SK-N-SH (cell line): ENCODE results near the gene TNRC6C. TPM values are rescaled to one million over a fixed set of nuclear protein-coding genes. Genes with fewer than 3 reads are reported as not detected.

Experiments
- CTCF ChIA-PET: fragments of 300-600, 350-600 bp; formaldehyde crosslinking; extraction: SDS; loops from one replicate; lab custom pipeline; 2021; lab: Yijun Ruan, JAX
- POLR2A ChIA-PET: fragments of 350-600 bp; sonication (Branson Sonifier 250); formaldehyde crosslinking; extraction: SDS; loops from one replicate; lab custom pipeline; 2020; ENCODE audit warnings: antibody characterized with exemption, inconsistent platforms; lab: Yijun Ruan, JAX
- DNase-seq: peaks from one replicate; pipeline ENCODE4 v3.0.0; 2012
- H2AFZ ChIP-seq: fragments of 200-600 bp; sonication (generic); 2 replicates; pipeline ENCODE4 v1.8.1; 2016; ENCODE audit warnings: antibody characterized with exemption, mild to moderate bottlenecking, low read depth
- H3F3A ChIP-seq: fragments of 200-600 bp; sonication (generic); replicated peaks from 2 replicates; pipeline ENCODE3; 2016; ENCODE audit warnings: antibody characterized with exemption, mild to moderate bottlenecking; ENCODE audit not compliant: insufficient read depth
- H3K27ac ChIP-seq, 2 experiments: fragments of 200-500 bp in 1 of 2; fragments of 200-600 bp in 1 of 2; sonication (Bioruptor generic) in 1 of 2; sonication (generic), shearing (Covaris generic) in 1 of 2; 2 replicates each; pipeline versions ENCODE4 v1.5.1 to v1.6.1; 2014 to 2016; ENCODE audit warnings: low read depth in 2 of 2, inconsistent platforms in 1 of 2, low read length in 1 of 2, mild to moderate bottlenecking in 1 of 2, mixed read lengths in 1 of 2
- H3K27me3 ChIP-seq: fragments of 200-600 bp; sonication (generic), shearing (Covaris generic); 2 replicates; pipeline ENCODE4 v1.6.1; 2016; ENCODE audit warnings: mixed run types; ENCODE audit not compliant: insufficient read depth
- H3K36me3 ChIP-seq, 2 experiments: fragments of 200-500 bp in 1 of 2; fragments of 200-600 bp in 1 of 2; sonication (Bioruptor generic) in 1 of 2; sonication (generic) in 1 of 2; replicated peaks in 1 of 2; 2 replicates each; pipeline versions ENCODE3 to v1.5.1; 2014 to 2016; ENCODE audit warnings: low read length in 1 of 2, mild to moderate bottlenecking in 1 of 2; ENCODE audit not compliant: insufficient read depth in 2 of 2, control insufficient read depth in 1 of 2
- H3K4me1 ChIP-seq, 2 experiments: fragments of 200-500 bp in 1 of 2; fragments of 200-600 bp in 1 of 2; sonication (Bioruptor generic) in 1 of 2; sonication (generic), shearing (Covaris generic) in 1 of 2; 2 replicates each; pipeline versions ENCODE4 v1.5.1 to v1.6.1; 2014 to 2016; ENCODE audit warnings: low read depth in 1 of 2, low read length in 1 of 2, mixed run types in 1 of 2; ENCODE audit not compliant: insufficient read depth in 2 of 2, control insufficient read depth in 1 of 2
- H3K4me2 ChIP-seq: fragments of 200-600 bp; sonication (generic), shearing (Covaris generic); 2 replicates; pipeline ENCODE4 v1.6.1; 2017; ENCODE audit warnings: mixed run types
- H3K4me3 ChIP-seq, 2 experiments: fragments of 200-500 bp in 1 of 2; fragments of 200-600 bp in 1 of 2; sonication (Bioruptor generic) in 1 of 2; sonication (generic), shearing (Covaris generic) in 1 of 2; 2 replicates each; pipeline versions ENCODE4 v1.5.1 to v1.8.1; 2014 to 2016; ENCODE audit warnings: low read depth in 2 of 2, inconsistent platforms in 1 of 2, low read length in 1 of 2, mild to moderate bottlenecking in 1 of 2, mixed read lengths in 1 of 2, moderate library complexity in 1 of 2
- H3K79me2 ChIP-seq: fragments of 200-600 bp; sonication (generic); 2 replicates; pipeline ENCODE4 v1.8.1; 2017; ENCODE audit warnings: mild to moderate bottlenecking; ENCODE audit not compliant: insufficient read depth
- H3K9ac ChIP-seq: fragments of 200-600 bp; sonication (generic); 2 replicates; pipeline ENCODE4 v1.6.1; 2017; ENCODE audit warnings: mixed run types
- H3K9me2 ChIP-seq: fragments of 200-600 bp; sonication (generic); 2 replicates; pipeline ENCODE4 v1.6.1; 2017; ENCODE audit warnings: mixed run types
- H3K9me3 ChIP-seq: fragments of 200-600 bp; sonication (generic); 2 replicates; pipeline ENCODE4 v1.6.1; 2017; ENCODE audit warnings: mixed run types, mild to moderate bottlenecking, moderate library complexity
- H4K20me1 ChIP-seq: fragments of 200-600 bp; sonication (generic); 2 replicates; pipeline ENCODE4 v1.6.1; 2017; ENCODE audit warnings: mild to moderate bottlenecking, mixed run types; ENCODE audit not compliant: insufficient read depth
- FOXJ3 ChIP-seq: sonication (generic); formaldehyde crosslinking; IDR thresholded peaks from 2 replicates; pipeline ENCODE4 v1.5.1; 2020; ENCODE audit warnings: mild to moderate bottlenecking, missing genetic modification reagents
- FOXM1 ChIP-seq: IDR thresholded peaks from 2 replicates; pipeline ENCODE4 v1.4.0; 2012; ENCODE audit warnings: low read depth, mild to moderate bottlenecking
- GATA2 ChIP-seq: sonication (generic); formaldehyde crosslinking; IDR thresholded peaks from 2 replicates; pipeline ENCODE4 v1.5.0; 2020; ENCODE audit warnings: mild to moderate bottlenecking, missing genetic modification reagents
- MEF2A ChIP-seq: IDR thresholded peaks from 2 replicates; pipeline ENCODE4 v1.4.0; 2012; ENCODE audit warnings: low read depth, borderline replicate concordance
- MXI1 ChIP-seq: IDR thresholded peaks from 2 replicates; pipeline ENCODE4 v1.6.1; 2012; ENCODE audit warnings: mild to moderate bottlenecking, low read depth, low read length, improper control_type of control experiment
- SIN3A ChIP-seq: IDR thresholded peaks from 2 replicates; pipeline ENCODE4 v1.6.1; 2012; ENCODE audit warnings: low read depth, mild to moderate bottlenecking, low read length, moderate library complexity, borderline replicate concordance
- SMC3 ChIP-seq: IDR thresholded peaks from 2 replicates; pipeline ENCODE4 v1.6.1; 2012; ENCODE audit warnings: low read depth, low read length, improper control_type of control experiment
- TAF1 ChIP-seq: IDR thresholded peaks from 2 replicates; pipeline ENCODE4 v1.6.1; 2012; ENCODE audit warnings: low read depth, mild to moderate bottlenecking, low read length, moderate library complexity, borderline replicate concordance
- TEAD4 ChIP-seq: IDR thresholded peaks from 2 replicates; pipeline ENCODE4 v1.4.0; 2012; ENCODE audit warnings: mild to moderate bottlenecking, borderline replicate concordance; ENCODE audit not compliant: insufficient read depth
- YY1 ChIP-seq: IDR thresholded peaks from 2 replicates; pipeline ENCODE4 v1.4.0; 2012; ENCODE audit warnings: low read depth, mild to moderate bottlenecking
- WGBS: methylation state at CpG from one replicate; pipeline ENCODE4 v1.1.6; 2017; ENCODE audit warnings: low lambda C conversion rate; 5-methylcytosine and 5-hydroxymethylcytosine counted together
- polyA plus RNA-seq, 3 experiments: library from polyadenylated mRNA; depleted of rRNA; stranded (reverse); fragments of >200 nt; gene quantifications; 2 replicates each; pipeline ENCODE4 v1.2.3, GENCODE V29; 2012
- TF ChIP-seq, protein P1 (sequence below): fragments of 200-600 bp; sonication (generic); IDR thresholded peaks from 2 replicates; pipeline ENCODE4 v1.6.1; 2017; ENCODE audit warnings: antibody characterized with exemption, mild to moderate bottlenecking, moderate library complexity
- TF ChIP-seq, protein P2 (sequence below): IDR thresholded peaks from 2 replicates; pipeline ENCODE4 v1.6.1; 2012; ENCODE audit warnings: mild to moderate bottlenecking, low read depth, low read length, moderate library complexity
- TF ChIP-seq, protein P3 (sequence below): fragments of 150-350 bp; IDR thresholded peaks from 2 replicates; pipeline ENCODE4 v1.6.1; 2017; ENCODE audit warnings: antibody characterized with exemption, low read length, low read depth, borderline replicate concordance

Gene TNRC6C
- polyA plus RNA-seq, 1 of the 3 experiments (the other 2 are of a cell fraction), result 2.2 TPM

DNA sequence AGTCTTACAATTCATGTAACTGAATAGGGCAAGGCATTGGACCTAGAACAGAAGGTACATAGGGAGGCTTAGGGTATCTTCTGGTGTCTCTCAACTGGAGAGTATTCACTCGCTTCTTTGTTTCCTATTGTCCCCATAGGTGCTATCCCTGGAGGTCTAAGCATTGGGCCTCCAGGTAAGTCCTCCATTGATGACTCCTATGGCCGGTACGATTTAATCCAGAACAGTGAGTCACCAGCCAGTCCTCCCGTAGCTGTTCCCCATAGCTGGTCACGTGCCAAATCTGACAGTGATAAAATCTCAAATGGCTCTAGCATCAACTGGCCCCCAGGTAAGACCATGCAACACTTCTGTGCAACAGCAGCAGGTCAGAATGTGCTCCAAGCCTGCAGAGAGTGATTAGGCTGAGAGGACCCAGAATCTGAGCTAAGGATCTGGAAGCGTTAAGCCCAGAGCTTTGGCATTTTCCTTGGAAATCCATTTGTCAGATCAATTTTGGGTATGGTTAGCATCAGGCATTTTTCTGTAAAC is 134.4 kb downstream of the TNRC6C start:
- CTCF ChIA-PET, result interaction anchor here (0.9 to 3.9 kb wide), 8 partner anchors 9 to 158 kb away, joined by 3 to 17 read pairs (median 6); no protein-coding TSS in a partner anchor
- 83% methylated on average over 6 of the region's 6 CpGs for WGBS

DNA sequence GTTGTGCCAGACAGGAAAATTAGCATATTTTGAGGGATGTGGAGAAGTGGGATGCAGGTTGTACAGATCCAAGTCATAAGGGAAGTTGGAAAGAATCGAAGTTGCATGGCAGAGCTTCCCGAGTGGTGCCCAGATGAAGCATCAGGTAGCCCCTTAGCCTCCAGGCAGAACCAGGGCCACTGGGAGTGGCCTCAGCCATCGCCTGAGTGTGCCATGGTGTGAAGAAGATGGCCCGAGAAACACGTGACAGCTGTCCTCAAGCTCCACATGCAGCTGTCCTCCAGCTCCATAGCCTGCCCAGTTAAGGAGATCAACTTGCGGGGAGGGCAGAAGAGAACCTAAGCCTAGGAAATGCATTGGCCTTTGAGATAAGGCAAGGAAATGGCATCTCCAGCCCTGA is 136.5 kb downstream of the TNRC6C start:
- H3K36me3 ChIP-seq, result peaks cover 75 to 89% of the 10 kb centered on the region in 2 experiments
- no peak for TF ChIP-seq FOXM1
- no peaks in the 10 kb centered on the region for H4K20me1 ChIP-seq
- no peaks in the 10 kb centered on the region for H3F3A ChIP-seq
- POLR2A ChIA-PET, result no interaction called here
- H3K9ac ChIP-seq, result no peak overlapping the region
- WGBS, result 89% methylated on average over 6 of the region's 6 CpGs
- H3K4me1 ChIP-seq, result peaks cover 0 to 3% of the 10 kb centered on the region in 2 experiments; a peak in 1 of 4 replicates
- CTCF ChIA-PET, result interaction anchor here (1.6 to 3.9 kb wide), 7 partner anchors 10 to 155 kb away, joined by 4 to 29 read pairs (median 12); no protein-coding TSS in a partner anchor
- H3K4me3 ChIP-seq, result no peak overlapping the region
- no peaks in the 10 kb centered on the region for H3K27me3 ChIP-seq
- no peaks in the 10 kb centered on the region for H3K79me2 ChIP-seq
- H2AFZ ChIP-seq, result no peak overlapping the region
- DNase-seq, result no peak
- H3K27ac ChIP-seq, result no peak overlapping the region
- no peaks in the 10 kb centered on the region for H3K9me3 ChIP-seq
- H3K4me2 ChIP-seq, result no peak overlapping the region
- H3K9me2 ChIP-seq, result no peaks in the 10 kb centered on the region

More for the DNA sequence above, 134.4 kb downstream of the TNRC6C start:
- Histone ChIP-seq H3K4me1 (peaks cover 0 to 3% of the 10 kb centered on the region in 2 experiments; a peak in 1 of 4 replicates), H3K36me3 (peaks cover 74 to 84% of the 10 kb centered on the region in 2 experiments), H4K20me1 (no peaks in the 10 kb centered on the region), H2AFZ (no peak overlapping the region), H3K9ac (no peak overlapping the region), H3K9me2 (no peaks in the 10 kb centered on the region), H3K4me3 (no peak overlapping the region), H3K79me2 (no peaks in the 10 kb centered on the region), H3K4me2 (no peak overlapping the region), H3K27me3 (no peaks in the 10 kb centered on the region), H3K27ac (no peak overlapping the region; a peak in 1 of 4 replicates), H3K9me3 (no peaks in the 10 kb centered on the region), H3F3A (no peaks in the 10 kb centered on the region)
- DNase-seq, result no peak
- TF ChIP-seq GATA2 (CRISPR knock-in tag) (peak; percentile 55; the same call in 1 of the 2 replicates), YY1 (no peak)
- POLR2A ChIA-PET, result no interaction called here

DNA sequence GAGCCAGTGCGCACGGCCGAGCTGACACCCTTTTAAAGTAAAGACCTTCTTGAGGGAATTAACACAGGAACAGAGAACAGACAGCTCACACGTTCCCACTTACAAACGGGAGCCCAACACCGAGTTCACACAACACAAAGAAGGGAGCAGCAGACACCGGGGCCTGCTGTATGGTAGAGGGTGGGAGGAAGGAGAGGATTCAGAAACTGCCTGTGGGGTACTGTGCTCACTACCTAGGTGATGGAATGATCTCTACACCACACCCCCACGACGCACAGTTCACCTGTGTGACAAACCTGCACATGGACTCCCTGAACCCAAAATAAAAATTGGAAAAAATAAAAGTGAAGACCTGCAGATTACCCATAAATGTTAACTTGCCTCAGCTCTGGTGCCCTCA is 137.6 kb downstream of the TNRC6C start:
- H3K9me2 ChIP-seq, result no peaks in the 10 kb centered on the region
- TF ChIP-seq, protein P1, sequence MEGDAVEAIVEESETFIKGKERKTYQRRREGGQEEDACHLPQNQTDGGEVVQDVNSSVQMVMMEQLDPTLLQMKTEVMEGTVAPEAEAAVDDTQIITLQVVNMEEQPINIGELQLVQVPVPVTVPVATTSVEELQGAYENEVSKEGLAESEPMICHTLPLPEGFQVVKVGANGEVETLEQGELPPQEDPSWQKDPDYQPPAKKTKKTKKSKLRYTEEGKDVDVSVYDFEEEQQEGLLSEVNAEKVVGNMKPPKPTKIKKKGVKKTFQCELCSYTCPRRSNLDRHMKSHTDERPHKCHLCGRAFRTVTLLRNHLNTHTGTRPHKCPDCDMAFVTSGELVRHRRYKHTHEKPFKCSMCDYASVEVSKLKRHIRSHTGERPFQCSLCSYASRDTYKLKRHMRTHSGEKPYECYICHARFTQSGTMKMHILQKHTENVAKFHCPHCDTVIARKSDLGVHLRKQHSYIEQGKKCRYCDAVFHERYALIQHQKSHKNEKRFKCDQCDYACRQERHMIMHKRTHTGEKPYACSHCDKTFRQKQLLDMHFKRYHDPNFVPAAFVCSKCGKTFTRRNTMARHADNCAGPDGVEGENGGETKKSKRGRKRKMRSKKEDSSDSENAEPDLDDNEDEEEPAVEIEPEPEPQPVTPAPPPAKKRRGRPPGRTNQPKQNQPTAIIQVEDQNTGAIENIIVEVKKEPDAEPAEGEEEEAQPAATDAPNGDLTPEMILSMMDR, result no peak
- no peak for TF ChIP-seq FOXJ3 (CRISPR knock-in tag)
- no peak for TF ChIP-seq YY1
- no peak for TF ChIP-seq MEF2A
- TF ChIP-seq SMC3, result no peak
- TF ChIP-seq TAF1, result no peak
- TF ChIP-seq MXI1, result no peak
- TF ChIP-seq, protein P2, sequence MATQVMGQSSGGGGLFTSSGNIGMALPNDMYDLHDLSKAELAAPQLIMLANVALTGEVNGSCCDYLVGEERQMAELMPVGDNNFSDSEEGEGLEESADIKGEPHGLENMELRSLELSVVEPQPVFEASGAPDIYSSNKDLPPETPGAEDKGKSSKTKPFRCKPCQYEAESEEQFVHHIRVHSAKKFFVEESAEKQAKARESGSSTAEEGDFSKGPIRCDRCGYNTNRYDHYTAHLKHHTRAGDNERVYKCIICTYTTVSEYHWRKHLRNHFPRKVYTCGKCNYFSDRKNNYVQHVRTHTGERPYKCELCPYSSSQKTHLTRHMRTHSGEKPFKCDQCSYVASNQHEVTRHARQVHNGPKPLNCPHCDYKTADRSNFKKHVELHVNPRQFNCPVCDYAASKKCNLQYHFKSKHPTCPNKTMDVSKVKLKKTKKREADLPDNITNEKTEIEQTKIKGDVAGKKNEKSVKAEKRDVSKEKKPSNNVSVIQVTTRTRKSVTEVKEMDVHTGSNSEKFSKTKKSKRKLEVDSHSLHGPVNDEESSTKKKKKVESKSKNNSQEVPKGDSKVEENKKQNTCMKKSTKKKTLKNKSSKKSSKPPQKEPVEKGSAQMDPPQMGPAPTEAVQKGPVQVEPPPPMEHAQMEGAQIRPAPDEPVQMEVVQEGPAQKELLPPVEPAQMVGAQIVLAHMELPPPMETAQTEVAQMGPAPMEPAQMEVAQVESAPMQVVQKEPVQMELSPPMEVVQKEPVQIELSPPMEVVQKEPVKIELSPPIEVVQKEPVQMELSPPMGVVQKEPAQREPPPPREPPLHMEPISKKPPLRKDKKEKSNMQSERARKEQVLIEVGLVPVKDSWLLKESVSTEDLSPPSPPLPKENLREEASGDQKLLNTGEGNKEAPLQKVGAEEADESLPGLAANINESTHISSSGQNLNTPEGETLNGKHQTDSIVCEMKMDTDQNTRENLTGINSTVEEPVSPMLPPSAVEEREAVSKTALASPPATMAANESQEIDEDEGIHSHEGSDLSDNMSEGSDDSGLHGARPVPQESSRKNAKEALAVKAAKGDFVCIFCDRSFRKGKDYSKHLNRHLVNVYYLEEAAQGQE, result no peak
- TF ChIP-seq FOXM1, result no peak
- TF ChIP-seq, protein P3, sequence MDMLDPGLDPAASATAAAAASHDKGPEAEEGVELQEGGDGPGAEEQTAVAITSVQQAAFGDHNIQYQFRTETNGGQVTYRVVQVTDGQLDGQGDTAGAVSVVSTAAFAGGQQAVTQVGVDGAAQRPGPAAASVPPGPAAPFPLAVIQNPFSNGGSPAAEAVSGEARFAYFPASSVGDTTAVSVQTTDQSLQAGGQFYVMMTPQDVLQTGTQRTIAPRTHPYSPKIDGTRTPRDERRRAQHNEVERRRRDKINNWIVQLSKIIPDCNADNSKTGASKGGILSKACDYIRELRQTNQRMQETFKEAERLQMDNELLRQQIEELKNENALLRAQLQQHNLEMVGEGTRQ, result no peak
- TF ChIP-seq SIN3A, result no peak
- TF ChIP-seq TEAD4, result no peak
- H3K4me3 ChIP-seq, result no peak overlapping the region
- H3K79me2 ChIP-seq, result no peaks in the 10 kb centered on the region
- no peak overlapping the region for H3K4me2 ChIP-seq
- H2AFZ ChIP-seq, result no peak overlapping the region
- peaks cover 79 to 83% of the 10 kb centered on the region in 2 experiments for H3K36me3 ChIP-seq
- H3K27me3 ChIP-seq, result no peaks in the 10 kb centered on the region
- POLR2A ChIA-PET, result no interaction called here
- DNase-seq, result no peak
- CTCF ChIA-PET, result interaction anchor here (1.0 to 3.9 kb wide), 11 partner anchors 9 to 154 kb away, joined by 3 to 29 read pairs (median 8); no protein-coding TSS in a partner anchor
- no peak overlapping the region for H3K27ac ChIP-seq
- no peaks in the 10 kb centered on the region for H4K20me1 ChIP-seq
- 93% methylated on average over 9 of the region's 9 CpGs for WGBS
- H3K4me1 ChIP-seq, result peaks cover 0 to 3% of the 10 kb centered on the region in 2 experiments; a peak in 1 of 4 replicates
- H3F3A ChIP-seq, result no peaks in the 10 kb centered on the region
- H3K9me3 ChIP-seq, result no peaks in the 10 kb centered on the region
- no peak overlapping the region for H3K9ac ChIP-seq
